NCI-H128 (cell line): ENCODE results near the gene GUCA2A.

Source experiments
- DNase-seq: peaks from one replicate; lab custom pipeline; 2025; ENCODE audit not compliant: unreplicated experiment; lab: John Stamatoyannopoulos, UW

Gene GUCA2A

GRCh38 chr1:42133809-42134526 lies 30.6 kb downstream of the GUCA2A start:
- no peak for DNase-seq

- DNase-seq: no peak
These were observed 31.2 kb downstream of the GUCA2A start for GRCh38 chr1:42133390-42133789.

- no peak for DNase-seq
These were observed 34.4 kb downstream of the GUCA2A start for GRCh38 chr1:42130061-42130660.

GRCh38 chr1:42128964-42129363 lies 35.6 kb downstream of the GUCA2A start:
- DNase-seq: no peak

GRCh38 chr1:42128499-42128898 lies 36.0 kb downstream of the GUCA2A start:
- DNase-seq: no peak

GRCh38 chr1:42127767-42128166 lies 36.8 kb downstream of the GUCA2A start:
- no peak for DNase-seq

GRCh38 chr1:42125552-42125951 lies 39.0 kb downstream of the GUCA2A start:
- no peak for DNase-seq

- no peak for DNase-seq
These were observed 42.1 kb downstream of the GUCA2A start for GRCh38 chr1:42122408-42122807.

- DNase-seq: no peak
These were observed 46.4 kb downstream of the GUCA2A start for GRCh38 chr1:42118125-42118524.

- no peak for DNase-seq
These were observed 47.3 kb downstream of the GUCA2A start for GRCh38 chr1:42117214-42117613.

- DNase-seq: no peak
These were observed 50.3 kb downstream of the GUCA2A start for GRCh38 chr1:42114229-42114628.
